LNCaP clone FGC (cell line): ENCODE results near the gene TRIM45.

ENCODE experiments used
- DNase-seq: peaks from one replicate; pipeline ENCODE4 v3.0.0-alpha.2; 2011; ENCODE audit warnings: low read depth
- H3K4me3 ChIP-seq: 2 replicates; pipeline ENCODE4 v1.5.1; 2011; ENCODE audit warnings: mild to moderate bottlenecking, low read depth, low read length, control low read depth
- TF ChIP-seq, protein P1 (sequence below): IDR thresholded peaks from 2 replicates; pipeline ENCODE4 v1.5.1; 2012; ENCODE audit warnings: mild to moderate bottlenecking; ENCODE audit not compliant: control insufficient read depth, insufficient read depth; ENCODE audit errors: extremely low read depth

The TRIM45 gene

GRCh38 chr1:117066367-117066766 is 55.2 kb downstream of the TRIM45 start:
- DNase-seq = no peak
- no peak overlapping the region for H3K4me3 ChIP-seq
- TF ChIP-seq, protein P1, sequence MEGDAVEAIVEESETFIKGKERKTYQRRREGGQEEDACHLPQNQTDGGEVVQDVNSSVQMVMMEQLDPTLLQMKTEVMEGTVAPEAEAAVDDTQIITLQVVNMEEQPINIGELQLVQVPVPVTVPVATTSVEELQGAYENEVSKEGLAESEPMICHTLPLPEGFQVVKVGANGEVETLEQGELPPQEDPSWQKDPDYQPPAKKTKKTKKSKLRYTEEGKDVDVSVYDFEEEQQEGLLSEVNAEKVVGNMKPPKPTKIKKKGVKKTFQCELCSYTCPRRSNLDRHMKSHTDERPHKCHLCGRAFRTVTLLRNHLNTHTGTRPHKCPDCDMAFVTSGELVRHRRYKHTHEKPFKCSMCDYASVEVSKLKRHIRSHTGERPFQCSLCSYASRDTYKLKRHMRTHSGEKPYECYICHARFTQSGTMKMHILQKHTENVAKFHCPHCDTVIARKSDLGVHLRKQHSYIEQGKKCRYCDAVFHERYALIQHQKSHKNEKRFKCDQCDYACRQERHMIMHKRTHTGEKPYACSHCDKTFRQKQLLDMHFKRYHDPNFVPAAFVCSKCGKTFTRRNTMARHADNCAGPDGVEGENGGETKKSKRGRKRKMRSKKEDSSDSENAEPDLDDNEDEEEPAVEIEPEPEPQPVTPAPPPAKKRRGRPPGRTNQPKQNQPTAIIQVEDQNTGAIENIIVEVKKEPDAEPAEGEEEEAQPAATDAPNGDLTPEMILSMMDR = no peak

DNA sequence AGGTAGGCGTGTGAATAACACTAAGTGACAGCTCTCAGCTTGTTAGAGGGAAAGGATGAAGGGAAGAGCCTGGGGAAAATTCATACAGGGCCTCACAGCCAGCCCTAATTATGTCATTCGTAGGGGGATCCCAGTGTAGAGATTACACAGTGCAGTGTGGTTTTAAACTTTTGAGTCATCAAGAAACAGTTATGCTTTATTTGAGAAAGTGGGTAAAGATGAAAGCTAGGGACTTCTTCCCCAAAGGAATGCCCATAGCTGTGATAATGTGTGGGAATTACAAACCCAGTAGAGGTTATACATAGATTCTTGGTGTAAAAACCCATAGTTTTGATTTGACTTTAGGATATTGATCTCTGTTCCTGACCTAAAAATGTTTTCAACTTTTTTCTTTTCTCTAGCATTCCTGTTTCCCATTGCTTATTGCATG is 59.5 kb downstream of the TRIM45 start:
- H3K4me3 ChIP-seq = no peak overlapping the region
- no peak for DNase-seq
- TF ChIP-seq, protein P1 = no peak
